Endothelial cell of hepatic sinusoid (primary cell): ENCODE results near the gene PPFIA4.
"Not testable (repeated sequence)": the region's sequence is repeated elsewhere in the genome, so short reads cannot be mapped to it uniquely, and the experiment has no call there.

Experiments used
- in situ Hi-C: cut with HindIII; loops from 2 replicates; pipeline ENCODE4 v1.10.0; 2017; ENCODE audit warnings: low sequenced_read_pairs

The PPFIA4 gene

GRCh38 chr1:203026031-203026665, at the start of gene PPFIA4:
PPFIA4 (plus strand) TSS chr1:203026491; CDS start chr1:203039009, 12,518 bp downstream.
- in situ Hi-C loops, result no loop called here

- in situ Hi-C loops, result no loop called here
Observed at GRCh38 chr1:202976633-202977032, 49.7 kb upstream of the PPFIA4 start.

DNA sequence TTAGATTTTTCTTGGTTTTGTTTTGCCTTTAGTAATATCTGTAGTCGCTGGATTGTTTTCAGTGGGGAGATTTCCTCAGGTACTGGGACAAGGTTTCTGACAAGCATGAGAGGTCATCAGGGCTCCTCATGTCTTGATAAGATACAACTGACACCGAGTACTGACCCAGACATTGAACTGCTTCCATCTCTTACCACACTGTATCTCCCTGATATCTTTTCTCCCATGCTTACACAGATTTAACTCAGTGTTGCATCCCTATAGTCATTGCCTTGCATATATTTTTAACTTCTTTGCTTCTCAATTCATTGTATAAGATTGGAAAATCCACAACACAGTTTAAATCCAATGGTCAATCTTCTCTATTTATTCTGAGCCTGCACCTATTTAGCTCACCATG, 46.8 kb upstream of the PPFIA4 start:
- in situ Hi-C loops, result no loop called here

DNA sequence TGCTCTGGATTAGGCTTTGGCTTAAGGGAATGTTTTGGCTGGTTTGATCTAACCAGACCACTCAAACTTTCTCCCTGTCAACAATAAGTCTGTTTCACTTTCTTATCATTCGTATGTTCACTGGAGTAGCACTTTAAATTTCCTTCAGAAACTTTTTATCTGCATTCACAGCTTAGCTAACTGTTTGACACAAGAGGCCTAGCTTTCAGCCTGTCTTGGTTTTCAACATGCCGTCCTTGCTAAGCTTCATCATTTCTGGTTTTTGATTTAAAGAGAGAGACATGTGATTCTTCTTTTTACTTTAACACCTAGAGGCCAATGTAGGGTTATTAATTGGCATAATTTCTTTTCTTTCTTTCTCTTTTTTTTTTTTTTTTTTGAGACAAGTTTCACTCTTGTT, 44.4 kb upstream of the PPFIA4 start:
- in situ Hi-C loops, result no loop called here

DNA sequence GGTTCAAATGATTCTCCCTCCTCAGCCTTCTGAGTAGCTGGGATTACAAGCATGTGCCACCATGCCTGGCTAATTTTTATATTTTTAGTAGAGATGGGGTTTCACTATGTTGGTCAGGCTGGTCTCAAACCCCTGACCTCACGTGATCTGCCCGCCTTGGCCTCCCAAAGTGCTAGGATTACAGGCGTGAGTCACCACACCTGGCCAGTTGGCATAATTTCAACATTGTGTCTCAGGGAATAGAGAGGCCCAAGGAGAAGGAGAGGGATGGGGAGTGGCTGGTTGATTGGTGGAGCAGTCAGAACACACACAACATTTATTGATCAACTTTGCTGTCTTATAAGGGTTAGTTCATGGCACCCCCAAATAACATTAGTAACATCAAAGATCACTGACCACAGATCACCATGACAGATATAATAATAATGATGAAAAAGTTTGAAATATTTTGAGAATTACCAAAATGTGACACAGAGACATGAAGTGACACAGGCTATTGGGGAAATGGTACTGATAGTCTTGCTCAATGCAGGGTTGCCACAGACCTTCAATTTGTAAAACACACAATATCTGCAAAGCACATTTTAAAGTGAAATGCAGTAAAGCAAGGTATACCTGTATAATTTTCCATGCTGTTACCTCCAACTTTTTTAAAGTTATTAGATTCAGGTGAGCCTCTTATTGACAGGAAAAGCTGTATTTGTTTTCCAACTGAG, 43.4 kb upstream of the PPFIA4 start:
- in situ Hi-C loops, result no loop called here

DNA sequence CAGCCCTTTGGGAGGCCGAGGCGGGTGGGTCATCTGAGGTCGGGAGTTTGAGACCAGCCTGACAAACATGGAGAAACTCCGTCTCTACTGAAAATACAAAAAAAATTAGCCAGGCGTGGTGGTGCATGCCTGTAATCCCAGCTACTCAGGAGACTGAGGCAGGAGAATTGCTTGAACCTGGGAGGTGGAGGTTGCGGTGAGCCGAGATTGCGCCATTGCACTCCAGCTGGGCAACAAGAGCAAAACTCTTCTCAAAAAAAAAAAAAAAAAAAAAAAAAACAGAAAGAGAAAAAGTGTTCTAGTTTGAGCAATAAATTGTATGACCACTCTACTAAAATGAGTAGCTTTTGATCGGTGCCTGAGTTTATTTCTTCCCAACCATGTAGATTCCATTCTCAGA, 40.2 kb upstream of the PPFIA4 start:
- in situ Hi-C loops, result not testable (repeated sequence)

GRCh38 chr1:202987255-202987654, 39.0 kb upstream of the PPFIA4 start:
- in situ Hi-C loops, result no loop called here

- in situ Hi-C loops, result no loop called here
Observed at GRCh38 chr1:202987922-202988583, 38.2 kb upstream of the PPFIA4 start.

GRCh38 chr1:202989879-202990278, 36.4 kb upstream of the PPFIA4 start:
- in situ Hi-C loops, result no loop called here

- in situ Hi-C loops, result no loop called here
Observed at GRCh38 chr1:202991112-202991511, 35.2 kb upstream of the PPFIA4 start.

GRCh38 chr1:202994756-202995155, 31.5 kb upstream of the PPFIA4 start:
- in situ Hi-C loops, result no loop called here

DNA sequence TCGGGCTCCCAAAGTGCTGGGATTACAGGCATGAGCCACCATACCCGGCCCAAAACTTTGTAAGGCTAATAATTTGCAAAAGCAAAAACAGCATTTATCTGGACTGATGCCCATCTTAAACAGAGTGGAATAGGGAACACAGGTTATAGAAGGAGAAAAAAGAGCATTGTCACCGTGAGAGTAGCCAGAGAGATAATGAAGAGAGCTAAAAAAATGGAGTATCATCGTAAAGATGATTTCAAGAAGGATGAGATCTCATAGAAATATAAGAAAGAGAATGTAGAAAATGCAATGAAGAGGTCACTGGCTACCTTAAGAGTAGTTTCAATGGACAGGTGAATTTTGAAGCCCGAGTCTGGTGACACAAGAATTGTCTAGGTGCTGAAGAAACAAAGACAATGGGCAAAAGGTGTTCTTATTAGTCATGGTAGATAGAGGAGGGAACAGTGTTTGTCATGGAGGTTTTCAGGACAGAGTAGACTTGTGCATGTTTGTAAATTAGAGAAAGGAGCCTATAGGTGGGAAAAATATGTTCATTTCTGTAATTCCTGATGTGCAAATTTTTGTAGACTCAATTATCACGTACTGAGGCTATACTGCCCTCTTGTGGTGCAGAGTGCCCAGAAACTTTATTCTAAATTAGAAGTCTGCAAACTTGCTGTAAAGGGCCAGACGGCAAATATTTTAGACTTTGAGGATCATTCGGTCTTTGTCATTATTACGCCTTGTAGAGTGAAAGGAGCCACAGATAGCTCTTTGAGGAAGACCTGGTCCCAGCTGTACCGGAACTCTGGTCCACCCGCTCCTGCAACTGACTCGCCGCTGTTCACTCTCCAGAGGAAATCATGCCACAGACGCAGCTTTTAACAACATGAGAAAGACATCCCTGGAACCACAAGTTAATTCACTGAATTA, 27.2 kb upstream of the PPFIA4 start:
- in situ Hi-C loops, result no loop called here

GRCh38 chr1:203000217-203000944, 25.9 kb upstream of the PPFIA4 start:
- in situ Hi-C loops, result no loop called here

DNA sequence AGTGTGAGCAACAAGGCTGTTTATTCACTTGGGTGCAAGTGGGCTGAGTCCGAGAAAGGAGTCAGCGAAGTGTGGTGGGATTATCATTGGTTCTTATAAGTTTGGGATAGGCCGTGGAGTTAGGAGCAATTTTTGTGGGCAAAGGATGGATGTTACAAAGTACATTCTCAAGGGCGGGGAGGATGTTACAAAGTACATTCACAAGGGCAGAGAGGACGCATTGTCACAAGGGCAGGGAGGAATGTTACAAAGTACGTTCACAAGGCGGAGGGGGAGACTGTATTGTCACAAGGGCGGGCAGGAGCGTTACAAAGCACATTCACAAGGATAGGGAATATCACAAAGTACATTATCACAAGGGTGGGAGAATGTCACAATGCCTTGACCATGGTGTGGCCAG, 24.3 kb upstream of the PPFIA4 start:
- in situ Hi-C loops, result no loop called here

DNA sequence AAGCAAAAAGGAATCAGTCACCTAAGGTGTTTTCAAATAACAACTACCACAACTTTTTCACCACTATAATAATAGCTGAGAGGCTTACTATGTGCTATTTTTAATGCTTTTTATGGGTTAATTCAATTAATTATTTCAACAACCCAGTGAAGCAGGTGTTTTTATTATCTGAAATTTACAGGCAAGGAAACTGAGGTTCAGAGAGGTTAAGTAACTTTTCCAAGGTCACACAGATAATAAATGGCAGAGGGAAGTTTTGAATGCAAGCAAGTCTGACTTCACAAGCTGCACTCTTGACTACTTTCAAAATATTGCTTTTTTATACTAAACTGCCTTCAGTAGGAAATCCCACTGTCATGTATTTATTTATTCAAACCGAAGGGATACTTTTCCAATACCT, 23.3 kb upstream of the PPFIA4 start:
- in situ Hi-C loops, result no loop called here

DNA sequence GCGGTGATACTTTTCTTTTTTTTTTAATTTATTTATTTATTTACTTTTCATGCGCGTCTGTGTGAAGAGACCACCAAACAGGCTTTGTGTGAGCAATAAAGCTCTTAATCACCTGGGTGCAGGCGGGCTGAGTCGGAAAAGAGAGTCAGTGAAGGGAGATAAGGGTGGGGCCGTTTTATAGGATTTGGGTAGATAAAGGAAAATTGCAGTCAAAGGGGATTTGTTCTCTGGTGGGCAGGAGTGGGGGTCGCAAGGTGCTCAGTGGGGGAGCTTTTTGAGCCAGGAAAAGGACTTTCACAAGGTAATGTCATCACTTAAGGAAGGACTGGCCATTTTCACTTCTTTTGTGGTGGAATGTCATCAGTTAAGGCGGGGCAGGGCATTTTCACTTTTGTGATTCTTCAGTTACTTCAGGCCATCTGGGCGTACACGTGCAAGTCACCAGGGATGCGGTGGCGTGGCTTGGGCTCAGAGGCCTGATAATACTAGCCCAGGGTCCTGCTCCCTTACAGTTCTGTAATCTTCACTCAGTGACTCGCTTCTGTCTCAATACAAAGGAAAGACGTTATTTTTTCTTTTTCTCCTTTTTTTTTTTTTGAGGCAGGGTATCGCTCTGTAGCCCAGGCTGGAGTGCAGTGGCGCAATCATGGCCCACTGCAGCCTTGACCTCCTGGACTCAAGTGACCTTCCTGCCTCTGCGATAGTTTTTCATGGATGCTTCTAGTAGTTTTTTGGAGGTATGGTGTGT, 20.7 kb upstream of the PPFIA4 start:
- in situ Hi-C loops, result not testable (repeated sequence)

DNA sequence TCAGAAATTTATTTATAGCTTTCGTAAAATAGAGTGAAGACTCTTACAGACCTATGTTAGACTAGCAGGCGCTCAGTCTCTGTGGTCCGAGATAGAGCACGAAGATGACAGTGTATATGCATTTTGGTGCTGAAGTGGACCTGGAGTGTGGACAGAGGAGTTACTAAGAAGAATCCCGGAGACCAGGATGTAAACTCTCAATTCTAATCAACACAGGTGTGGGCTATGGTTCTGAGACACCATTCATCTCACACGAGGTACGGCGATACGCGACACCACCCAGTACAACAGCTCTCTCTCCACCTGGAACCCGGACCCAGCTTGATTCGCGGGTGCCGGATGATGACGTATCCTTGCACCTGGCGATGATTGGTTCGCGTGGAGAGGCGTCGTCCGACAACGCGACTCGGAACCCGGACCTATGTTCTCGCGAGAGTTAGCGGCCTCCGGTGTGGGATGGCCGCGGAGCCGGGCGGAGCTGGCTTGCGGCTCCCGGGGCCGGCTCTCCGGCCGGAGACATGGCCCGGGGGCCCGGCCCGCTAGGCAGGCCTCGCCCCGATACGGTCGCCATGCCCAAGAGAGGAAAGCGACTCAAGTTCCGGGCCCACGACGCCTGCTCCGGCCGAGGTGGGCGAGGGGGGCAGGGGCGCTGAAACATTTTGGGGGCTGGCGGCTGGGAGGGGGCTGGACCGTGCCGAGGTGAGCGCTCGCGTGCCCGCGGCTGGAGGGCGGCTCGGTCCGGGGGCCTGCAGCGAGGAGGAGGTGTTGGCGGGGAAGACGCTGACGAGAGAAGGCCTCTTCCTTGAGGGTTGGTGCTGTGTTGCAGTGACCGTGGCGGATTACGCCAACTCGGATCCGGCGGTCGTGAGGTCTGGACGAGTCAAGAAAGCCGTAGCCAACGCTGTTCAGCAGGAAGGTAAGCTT, 19.1 kb upstream of the PPFIA4 start, which contains the start of gene TMEM183A:
Gene TMEM183A (plus strand): TSS at position 427 of the 924 bp plus-strand sequence. CDS start 92 bp downstream, at position 519.
- in situ Hi-C loops, result no loop called here

DNA sequence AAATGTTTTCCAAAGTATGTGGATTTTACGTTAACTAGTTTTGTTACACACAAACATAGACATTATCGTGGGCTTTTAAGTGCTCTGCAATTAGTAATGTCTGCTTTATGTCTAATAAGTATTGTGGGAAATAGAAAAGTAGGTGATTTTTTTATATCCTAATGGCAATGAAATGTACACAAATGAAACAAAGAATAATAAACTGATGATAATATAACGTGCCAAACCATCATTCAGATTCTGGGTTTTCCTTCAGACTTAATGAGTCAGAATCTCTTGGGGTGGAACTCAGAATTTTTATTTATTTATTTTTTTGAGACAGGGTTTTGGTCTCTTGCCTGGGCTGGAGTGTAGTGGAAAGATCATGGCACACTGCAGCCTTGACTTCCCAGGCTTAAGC, 17.1 kb upstream of the PPFIA4 start:
- in situ Hi-C loops, result no loop called here

DNA sequence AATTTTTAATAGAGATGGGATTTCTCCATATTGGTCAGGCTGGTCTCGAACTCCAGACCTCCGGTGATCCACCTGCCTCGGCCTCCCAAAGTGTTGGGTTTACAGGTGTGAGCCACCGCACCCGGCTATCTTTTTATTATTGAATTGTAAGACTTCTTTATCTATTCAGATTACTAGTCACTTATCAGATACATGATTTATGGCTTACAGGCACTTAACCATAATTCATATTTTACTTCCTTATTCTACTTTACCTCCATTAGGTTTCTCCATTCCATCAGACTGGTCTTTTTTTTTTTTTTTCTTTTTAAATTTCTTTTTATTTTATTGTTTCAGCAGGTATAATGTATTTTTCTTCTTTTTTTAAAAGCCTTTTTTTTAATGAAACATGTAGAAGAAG, 14.7 kb upstream of the PPFIA4 start:
- in situ Hi-C loops, result no loop called here
